H1 (cell line): ENCODE data around the gene STRA8. TPM values are rescaled to one million over a fixed set of nuclear protein-coding genes. Genes with fewer than 3 reads are reported as not detected.
A peak's percentile ranks its signal among the peaks of the same experiment; 100 is the strongest.

ENCODE experiments used
- ATF2 ChIP-seq: IDR thresholded peaks from 2 replicates; pipeline ENCODE4 v1.6.1; 2012; ENCODE audit warnings: low read length, inconsistent platforms
- polyA plus RNA-seq, 7 experiments: library from polyadenylated mRNA; depleted of rRNA in 3 of 7; stranded (reverse) in 5 of 7; unstranded in 2 of 7; fragments of >200 nt in 5 of 7; fragments of 200-250 nt in 2 of 7; gene quantifications; 1 replicate in 5 of 7; 2 replicates in 1 of 7; 4 replicates in 1 of 7; pipeline versions ENCODE4 v1.2.1 to v1.2.3, GENCODE V29; 2011 to 2013; ENCODE audit warnings: missing spikeins in 2 of 7, mixed read lengths in 2 of 7
- total RNA-seq: library from RNA; stranded (reverse); fragmentation: NEBNext Ultra II Directional; extraction: Animal tissue kit (Norgen Biotek cat#: 25700); gene quantifications from 2 replicates; pipeline ENCODE4 v1.2.1, GENCODE V29; 2021

The STRA8 gene
- total and polyA plus RNA-seq, 2 of the 8 experiments (the other 6 are each of a cell fraction or from before 2014, with no cell fraction given): not detected

GRCh38 chr7:135274495-135275268 is 41.0 kb downstream of the STRA8 start (continued):
- 0 out of 2 replicates have a peak, but pooled peaks have one; percentile 8 for TF ChIP-seq ATF2
